GM15510 (cell line): ENCODE data around the gene CYP27B1.

Experiments
- POLR2A ChIP-seq: IDR thresholded peaks from 3 replicates; pipeline ENCODE4 v1.6.1; 2011; ENCODE audit warnings: borderline replicate concordance; ENCODE audit not compliant: insufficient read length; ENCODE audit errors: extremely low read depth

Gene CYP27B1

GRCh38 chr12:57766464-57767304, at the start of gene CYP27B1:
CYP27B1 (minus strand) TSS chr12:57767078; CDS start chr12:57767041, 37 bp downstream.
- TF ChIP-seq POLR2A: no peak

- TF ChIP-seq POLR2A: no peak
Measured at GRCh38 chr12:57816001-57816854, 49.4 kb upstream of the CYP27B1 start.

GRCh38 chr12:57815177-57816000, 48.5 kb upstream of the CYP27B1 start:
- no peak for TF ChIP-seq POLR2A

GRCh38 chr12:57813971-57814772, 47.3 kb upstream of the CYP27B1 start:
- TF ChIP-seq POLR2A: no peak

GRCh38 chr12:57813111-57813970, 46.5 kb upstream of the CYP27B1 start:
- TF ChIP-seq POLR2A: no peak

- no peak for TF ChIP-seq POLR2A
Measured at GRCh38 chr12:57811028-57811755, 44.3 kb upstream of the CYP27B1 start.

GRCh38 chr12:57810450-57810849, 43.6 kb upstream of the CYP27B1 start:
- TF ChIP-seq POLR2A: no peak

GRCh38 chr12:57809425-57809824, 42.5 kb upstream of the CYP27B1 start:
- no peak for TF ChIP-seq POLR2A

- TF ChIP-seq POLR2A: no peak
Measured at GRCh38 chr12:57808351-57808750, 41.5 kb upstream of the CYP27B1 start.

- TF ChIP-seq POLR2A: no peak
Measured at GRCh38 chr12:57807285-57807684, 40.4 kb upstream of the CYP27B1 start.

GRCh38 chr12:57806677-57807076, 39.8 kb upstream of the CYP27B1 start:
- TF ChIP-seq POLR2A: no peak

- no peak for TF ChIP-seq POLR2A
Measured at GRCh38 chr12:57803319-57803893, 36.5 kb upstream of the CYP27B1 start.
